Fibroblast of lung (primary cell): ENCODE results near the gene NAA80.

Source experiments
- CTCF ChIP-seq, 2 donors: IDR thresholded peaks in 1 of 2; conservative IDR thresholded peaks in 1 of 2; 1 replicate in 1 of 2; 2 replicates in 1 of 2; pipeline ENCODE4 v1.5.1; 2011 to 2012; ENCODE audit warnings: low read length in 2 of 2, control low read depth in 1 of 2, inconsistent platforms in 1 of 2, low read depth in 1 of 2, mild to moderate bottlenecking in 1 of 2
- EZH2 ChIP-seq: IDR thresholded peaks from 2 replicates; pipeline ENCODE4 v1.5.1; 2012; ENCODE audit warnings: low read length, control low read depth, mild to moderate bottlenecking; ENCODE audit errors: missing control alignments

GRCh38 chr3:50263478-50264382 is 35.5 kb downstream of the NAA80 start:
- TF ChIP-seq EZH2 (no peak), CTCF (conservative IDR thresholded peaks at IDR 0.05 in 1 of 2, IDR thresholded peaks at IDR 0.05 in 1 of 2; ENCODE audit: low read depth in 1 of 2, low read length in 2 of 2) (no peak)
